Left lung (tissue), 10 donors: Measurements from ENCODE around the gene FAM234B. TPM values are rescaled to one million over a fixed set of nuclear protein-coding genes. Genes with fewer than 3 reads are reported as not detected.
A peak's percentile ranks its signal among the peaks of the same experiment; 100 is the strongest.

Source experiments
- ATAC-seq: fragments of 200-7000 bp; cut with Tn5 transposase; one replicate; pipeline ENCODE4 v1.9.1; 2020; ENCODE audit warnings: moderate library complexity
- DNase-seq, 4 donors: peaks; one replicate each; pipeline ENCODE4 v3.0.0-alpha.2; 2013 to 2020
- H3K27ac ChIP-seq, 2 donors: fragments of 200-600 bp; sonication (generic) in 1 of 2; one replicate each; pipeline versions ENCODE4 v1.5.0 to v1.8.0; 2020 to 2021
- H3K27me3 ChIP-seq, 2 donors: fragments of 200-600 bp; sonication (generic) in 1 of 2; one replicate each; pipeline versions ENCODE4 v1.5.0 to v1.8.0; 2020 to 2021
- H3K36me3 ChIP-seq, 2 donors: fragments of 200-600 bp; sonication (generic) in 1 of 2; one replicate each; pipeline versions ENCODE4 v1.5.0 to v1.8.0; 2020 to 2021
- H3K4me1 ChIP-seq, 2 donors: fragments of 200-600 bp; one replicate each; pipeline ENCODE4 v1.8.0; 2021
- H3K4me3 ChIP-seq, 2 donors: fragments of 200-600 bp; sonication (generic) in 1 of 2; one replicate each; pipeline versions ENCODE4 v1.5.0 to v1.8.0; 2020 to 2021; ENCODE audit warnings: mild to moderate bottlenecking in 1 of 2
- H3K9me3 ChIP-seq, 2 donors: fragments of 200-600 bp; sonication (generic) in 1 of 2; one replicate each; pipeline versions ENCODE4 v1.5.0 to v1.8.0; 2020 to 2021
- CTCF ChIP-seq, 2 donors: fragments of 200-600 bp; sonication (generic) in 1 of 2; IDR thresholded peaks; one replicate each; pipeline versions ENCODE4 v1.5.0 to v1.8.0; 2021; ENCODE audit warnings: antibody characterized with exemption in 2 of 2
- intact Hi-C, 2 donors: fragments of 100-400 bp; cut with DNase I; formaldehyde crosslinking; loops; one replicate each; pipeline versions ENCODE4 v1.11.2 to v1.14.2; 2022
- polyA plus RNA-seq, 6 donors: library from polyadenylated mRNA; unstranded; fragments of 120-200 nt; gene quantifications; one replicate each; pipeline ENCODE4 v1.2.1, GENCODE V29; 2013; ENCODE audit not compliant: insufficient read length in 6 of 6
- total RNA-seq, 2 donors: library from RNA; stranded (reverse); fragmentation: NEBNext Ultra II Directional; extraction: Animal tissue kit (Norgen Biotek cat#: 25700); gene quantifications; one replicate each; pipeline ENCODE4 v1.2.1, GENCODE V29; 2021
- donor health status: DM: no; HTN: yes; CAD: no.
- donor health status: DM: no; HTN: no; CAD: no.

Gene FAM234B
- total and polyA plus RNA-seq, 8 donors: 7.3 to 11.0 (median 8.9) TPM

DNA sequence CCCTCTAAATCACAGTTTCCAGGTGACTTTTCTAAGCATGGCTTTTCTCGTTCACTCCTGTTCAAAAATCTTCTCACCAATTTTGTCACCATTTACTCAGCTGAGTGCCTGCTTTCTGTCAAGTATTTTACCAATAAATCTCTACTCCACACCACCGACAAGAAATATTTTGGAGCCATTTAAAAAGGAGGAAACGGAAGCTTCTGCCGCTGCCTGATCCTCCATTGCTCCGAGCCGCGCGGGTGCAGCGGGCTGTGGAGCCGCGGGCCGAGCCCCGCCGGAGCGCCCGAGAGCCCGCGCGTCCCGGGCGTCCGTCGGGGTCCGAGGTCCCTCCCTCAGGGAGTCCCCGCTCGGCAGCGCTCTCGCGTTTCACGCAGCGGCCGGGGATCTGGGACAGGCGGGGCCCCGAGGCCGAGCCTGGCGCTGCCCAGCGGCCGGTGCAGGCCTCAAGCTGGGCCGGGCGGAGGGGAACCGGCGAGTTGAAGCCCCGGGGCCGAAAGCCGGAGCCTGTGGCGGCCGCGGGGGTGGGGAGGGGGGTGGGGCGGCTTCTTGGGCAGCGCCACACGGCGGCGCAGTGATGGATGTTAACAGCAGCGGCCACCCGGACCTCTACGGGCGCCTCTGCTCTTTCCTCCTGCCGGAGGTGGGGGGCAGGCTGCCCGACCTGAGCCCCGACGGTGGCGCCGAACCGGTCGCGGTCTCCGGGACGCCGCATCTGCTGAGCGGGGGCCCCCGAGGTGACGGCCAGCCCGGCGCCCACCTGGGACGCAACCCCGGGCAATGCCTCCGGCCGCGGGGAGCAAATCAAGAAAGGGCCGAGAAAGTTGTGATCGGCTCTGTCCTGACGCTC lies 43.0 kb upstream of the FAM234B start:
- peak; percentile 19 to 46 for TF ChIP-seq CTCF (IDR thresholded peaks at IDR 0.05)
- Histone ChIP-seq H3K4me3 (peak overlapping the region; percentile 67 to 83), H3K27ac (peak overlapping the region; percentile 92 to 95), H3K36me3 (no peaks in the 10 kb centered on the region), H3K9me3 (no peaks in the 10 kb centered on the region), H3K27me3 (no peaks in the 10 kb centered on the region), H3K4me1 (peaks cover 10 to 55% of the 10 kb centered on the region in 2 donors)
- ATAC-seq: peak; percentile 42
- intact Hi-C loops: loop anchor here in 1 of 2 donors (10.0 kb wide), 2 partner anchors 84 to 224 kb away; no protein-coding TSS in a partner anchor
- peak; percentile 54 to 91 (median 68) for DNase-seq

DNA sequence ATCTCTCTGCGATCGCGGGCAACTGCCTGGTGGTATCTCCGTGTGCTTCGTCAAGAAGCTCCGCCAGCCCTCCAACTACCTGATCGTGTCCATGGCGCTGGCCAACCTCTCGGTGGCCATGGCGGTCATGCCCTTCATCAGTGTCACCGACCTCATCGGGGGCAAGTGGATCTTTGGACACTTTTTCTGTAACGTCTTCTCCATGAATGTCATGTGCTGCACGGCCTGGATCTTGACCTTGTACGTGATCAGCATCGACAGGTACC lies 42.5 kb upstream of the FAM234B start:
- no peak for ATAC-seq
- H3K27ac ChIP-seq: peak overlapping the region; percentile 92 to 95
- intact Hi-C loops: loop anchor here in 1 of 2 donors (10.0 kb wide), 2 partner anchors 83 to 223 kb away; no protein-coding TSS in a partner anchor

GRCh38 chr12:13002301-13003097 lies 41.7 kb upstream of the FAM234B start:
- H3K27me3 ChIP-seq: no peaks in the 10 kb centered on the region
- DNase-seq (no peak), ATAC-seq (no peak)
- no peak for TF ChIP-seq CTCF (IDR thresholded peaks at IDR 0.05)
- H3K36me3 ChIP-seq: no peaks in the 10 kb centered on the region
- H3K9me3 ChIP-seq: no peaks in the 10 kb centered on the region
- H3K27ac ChIP-seq: no peak overlapping the region
- intact Hi-C loops: loop anchor here in 1 of 2 donors (10.0 kb wide), 2 partner anchors 82 to 222 kb away; no protein-coding TSS in a partner anchor
- H3K4me3 ChIP-seq: peak overlapping the region in 1 of 2 donors; percentile 83
- H3K4me1 ChIP-seq: peaks cover 10 to 44% of the 10 kb centered on the region in 2 donors

More for the DNA sequence above, 42.5 kb upstream of the FAM234B start:
- no peak for TF ChIP-seq CTCF (IDR thresholded peaks at IDR 0.05)
- no peaks in the 10 kb centered on the region for H3K27me3 ChIP-seq
- peak overlapping the region; percentile 67 to 83 for H3K4me3 ChIP-seq
- H3K9me3 ChIP-seq: no peaks in the 10 kb centered on the region
- no peak for DNase-seq
- peaks cover 10 to 51% of the 10 kb centered on the region in 2 donors for H3K4me1 ChIP-seq
- no peaks in the 10 kb centered on the region for H3K36me3 ChIP-seq

GRCh38 chr12:13004361-13004760 lies 39.8 kb upstream of the FAM234B start:
- no peaks in the 10 kb centered on the region for H3K9me3 ChIP-seq
- no peak for TF ChIP-seq CTCF (IDR thresholded peaks at IDR 0.05)
- no peak overlapping the region for H3K4me3 ChIP-seq
- intact Hi-C loops: loop anchor here in 1 of 2 donors (10.0 kb wide), 2 partner anchors 80 to 220 kb away; no protein-coding TSS in a partner anchor
- H3K27me3 ChIP-seq: no peaks in the 10 kb centered on the region
- no peaks in the 10 kb centered on the region for H3K36me3 ChIP-seq
- no peak overlapping the region for H3K27ac ChIP-seq
- peaks cover 4 to 25% of the 10 kb centered on the region in 2 donors for H3K4me1 ChIP-seq
- ATAC-seq: no peak
- peak in 1 of 4 donors; percentile 47 for DNase-seq

GRCh38 chr12:13004986-13005385 lies 39.2 kb upstream of the FAM234B start:
- H3K4me1 ChIP-seq: peaks cover 4 to 21% of the 10 kb centered on the region in 2 donors
- no peaks in the 10 kb centered on the region for H3K27me3 ChIP-seq
- H3K36me3 ChIP-seq: no peaks in the 10 kb centered on the region
- H3K27ac ChIP-seq: no peak overlapping the region
- H3K9me3 ChIP-seq: no peaks in the 10 kb centered on the region
- H3K4me3 ChIP-seq: no peak overlapping the region
- no peak for ATAC-seq
- intact Hi-C loops: loop anchor here in 1 of 2 donors (10.0 kb wide), 2 partner anchors 80 to 220 kb away; no protein-coding TSS in a partner anchor
- TF ChIP-seq CTCF (IDR thresholded peaks at IDR 0.05): no peak
- DNase-seq: no peak
